Panc1 (cell line): ENCODE data around the gene EOLA2.

Experiments
- POLR2AphosphoS5 ChIP-seq: IDR thresholded peaks from 2 replicates; pipeline ENCODE4 v1.6.1; 2012; ENCODE audit warnings: mild to moderate bottlenecking, low read depth, low read length, moderate library complexity
- REST ChIP-seq, 2 experiments: IDR thresholded peaks; 2 replicates each; pipeline ENCODE4 v1.6.1; 2011 to 2012; ENCODE audit warnings: low read depth in 2 of 2, control low read depth in 1 of 2, low read length in 1 of 2, mild to moderate bottlenecking in 1 of 2, moderate library complexity in 1 of 2; ENCODE audit not compliant: insufficient read depth in 1 of 2
- SIN3A ChIP-seq: IDR thresholded peaks from 2 replicates; pipeline ENCODE4 v1.6.1; 2012; ENCODE audit warnings: low read depth, mild to moderate bottlenecking, low read length, moderate library complexity, borderline replicate concordance; ENCODE audit not compliant: insufficient read depth
- TF ChIP-seq, protein P1 (sequence below): fragments of 450-650 bp; IDR thresholded peaks from 2 replicates; pipeline ENCODE4 v1.5.1; 2017; ENCODE audit warnings: mild to moderate bottlenecking

DNA sequence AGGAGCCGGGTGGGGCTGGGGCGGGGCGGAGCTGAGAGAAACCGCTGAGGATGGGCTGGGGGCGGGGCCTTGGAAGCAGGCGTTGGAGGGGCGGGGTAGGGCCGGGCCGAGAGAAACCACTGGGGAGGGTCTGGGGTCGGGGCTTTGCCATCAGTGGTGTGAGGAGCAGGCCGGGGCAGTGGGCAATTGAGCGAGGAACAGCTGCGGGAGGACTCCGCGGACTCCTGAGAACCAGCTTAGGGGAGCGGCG lies 1.3 kb upstream of the EOLA2 start:
- TF ChIP-seq, protein P1, sequence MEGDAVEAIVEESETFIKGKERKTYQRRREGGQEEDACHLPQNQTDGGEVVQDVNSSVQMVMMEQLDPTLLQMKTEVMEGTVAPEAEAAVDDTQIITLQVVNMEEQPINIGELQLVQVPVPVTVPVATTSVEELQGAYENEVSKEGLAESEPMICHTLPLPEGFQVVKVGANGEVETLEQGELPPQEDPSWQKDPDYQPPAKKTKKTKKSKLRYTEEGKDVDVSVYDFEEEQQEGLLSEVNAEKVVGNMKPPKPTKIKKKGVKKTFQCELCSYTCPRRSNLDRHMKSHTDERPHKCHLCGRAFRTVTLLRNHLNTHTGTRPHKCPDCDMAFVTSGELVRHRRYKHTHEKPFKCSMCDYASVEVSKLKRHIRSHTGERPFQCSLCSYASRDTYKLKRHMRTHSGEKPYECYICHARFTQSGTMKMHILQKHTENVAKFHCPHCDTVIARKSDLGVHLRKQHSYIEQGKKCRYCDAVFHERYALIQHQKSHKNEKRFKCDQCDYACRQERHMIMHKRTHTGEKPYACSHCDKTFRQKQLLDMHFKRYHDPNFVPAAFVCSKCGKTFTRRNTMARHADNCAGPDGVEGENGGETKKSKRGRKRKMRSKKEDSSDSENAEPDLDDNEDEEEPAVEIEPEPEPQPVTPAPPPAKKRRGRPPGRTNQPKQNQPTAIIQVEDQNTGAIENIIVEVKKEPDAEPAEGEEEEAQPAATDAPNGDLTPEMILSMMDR: no peak
- TF ChIP-seq REST (IDR thresholded peaks at IDR 0.05; ENCODE audit: insufficient read depth in 1 of 2, low read depth in 2 of 2, low read length in 1 of 2) (no peak), SIN3A (no peak), POLR2AphosphoS5 (no peak)
